G401.6 (cell line): Measurements from ENCODE around the gene IFNAR1.
"Not testable (repeated sequence)": the region's sequence is repeated elsewhere in the genome, so short reads cannot be mapped to it uniquely, and the experiment has no call there.

Experiments
- FAIRE-seq: peaks from 2 replicates; lab custom pipeline; 2012; peaks lifted over from hg19 to GRCh38; lab: Jason Lieb, UNC

IFNAR1 gene

DNA sequence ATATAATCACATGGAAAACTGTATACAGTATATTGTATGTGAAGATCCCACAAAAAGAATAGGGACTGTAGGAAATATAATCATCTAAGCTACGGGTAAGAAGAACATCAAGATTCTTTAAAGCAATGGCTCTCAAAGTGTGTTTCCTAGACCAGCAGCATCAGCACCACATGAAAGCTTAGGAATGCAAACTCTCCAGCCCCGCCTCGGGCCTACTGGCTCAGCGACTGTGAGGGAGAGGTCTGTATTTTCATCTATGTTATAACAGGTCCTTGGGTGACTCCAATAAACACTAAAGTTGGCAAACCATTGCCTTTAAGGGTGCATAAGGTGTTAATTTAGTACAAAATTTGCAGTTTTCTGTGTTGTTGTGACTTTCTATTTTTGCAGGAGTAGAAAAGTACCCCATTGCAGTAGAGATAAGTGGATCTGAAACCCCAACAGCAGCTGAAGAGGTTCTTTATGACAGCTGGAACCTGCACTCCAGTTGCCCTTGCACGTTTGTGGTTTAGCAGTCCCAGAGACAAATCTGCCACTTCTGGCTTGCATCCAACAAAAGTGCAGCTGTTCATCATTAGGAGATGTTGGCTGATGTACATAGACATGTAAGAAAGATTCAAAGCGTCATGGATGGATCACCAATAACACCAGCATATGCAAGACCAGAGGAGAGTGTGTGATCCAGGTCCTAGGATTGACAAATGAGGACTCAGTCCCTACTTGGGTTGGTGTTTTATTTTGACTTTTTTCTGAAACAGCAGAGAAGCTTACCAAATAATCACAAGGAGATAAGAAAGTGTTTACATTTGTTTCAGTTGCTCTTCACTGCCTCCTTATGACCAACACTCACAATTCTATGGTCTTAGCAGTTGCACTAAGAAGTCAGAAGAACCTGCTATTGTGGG, 15.9 kb upstream of the IFNAR1 start:
- no peak for FAIRE-seq

- FAIRE-seq, result no peak
Observed at GRCh38 chr21:33309778-33310177, 15.0 kb upstream of the IFNAR1 start.

DNA sequence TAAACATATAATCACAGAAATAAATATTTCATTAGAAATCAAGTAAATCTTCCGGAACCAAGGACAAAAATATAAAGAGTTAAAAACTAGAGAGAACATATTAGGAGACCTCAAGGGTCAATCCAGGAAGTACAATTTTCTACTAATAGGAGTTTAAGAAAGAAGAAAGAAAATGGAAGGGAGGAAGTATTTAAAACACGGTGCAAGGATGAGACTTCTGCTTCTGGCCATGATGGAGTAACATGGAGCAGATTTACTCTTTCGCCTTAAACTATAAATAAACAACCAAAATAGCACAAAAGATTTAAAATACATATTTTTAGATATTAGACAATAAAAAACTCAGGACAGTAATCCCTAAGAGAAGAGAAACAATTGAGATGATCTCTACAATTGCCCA, 12.6 kb upstream of the IFNAR1 start:
- FAIRE-seq, result no peak

DNA sequence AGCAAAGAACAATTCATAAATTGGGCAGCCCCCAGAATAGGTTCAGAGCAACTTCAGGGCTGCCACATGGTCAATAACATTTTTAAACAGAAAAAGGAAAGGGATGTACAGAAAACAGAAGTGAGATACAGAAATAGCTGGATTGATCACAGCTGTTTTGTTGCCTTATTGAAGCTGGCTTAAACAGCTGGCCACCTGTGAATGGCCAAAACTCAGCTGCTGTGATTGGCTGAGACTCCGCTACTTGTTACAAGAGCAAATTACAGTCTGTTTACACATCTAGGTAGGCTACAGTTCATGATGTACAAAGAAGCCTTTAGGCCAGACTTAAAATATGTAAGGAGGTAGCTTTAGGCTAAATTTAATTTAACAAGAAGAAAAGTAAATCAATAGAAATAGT, 11.6 kb upstream of the IFNAR1 start:
- no peak for FAIRE-seq

- no peak for FAIRE-seq
Observed at GRCh38 chr21:33313611-33314010, 11.2 kb upstream of the IFNAR1 start.

- FAIRE-seq, result no peak
Observed at GRCh38 chr21:33314111-33314510, 10.7 kb upstream of the IFNAR1 start.

DNA sequence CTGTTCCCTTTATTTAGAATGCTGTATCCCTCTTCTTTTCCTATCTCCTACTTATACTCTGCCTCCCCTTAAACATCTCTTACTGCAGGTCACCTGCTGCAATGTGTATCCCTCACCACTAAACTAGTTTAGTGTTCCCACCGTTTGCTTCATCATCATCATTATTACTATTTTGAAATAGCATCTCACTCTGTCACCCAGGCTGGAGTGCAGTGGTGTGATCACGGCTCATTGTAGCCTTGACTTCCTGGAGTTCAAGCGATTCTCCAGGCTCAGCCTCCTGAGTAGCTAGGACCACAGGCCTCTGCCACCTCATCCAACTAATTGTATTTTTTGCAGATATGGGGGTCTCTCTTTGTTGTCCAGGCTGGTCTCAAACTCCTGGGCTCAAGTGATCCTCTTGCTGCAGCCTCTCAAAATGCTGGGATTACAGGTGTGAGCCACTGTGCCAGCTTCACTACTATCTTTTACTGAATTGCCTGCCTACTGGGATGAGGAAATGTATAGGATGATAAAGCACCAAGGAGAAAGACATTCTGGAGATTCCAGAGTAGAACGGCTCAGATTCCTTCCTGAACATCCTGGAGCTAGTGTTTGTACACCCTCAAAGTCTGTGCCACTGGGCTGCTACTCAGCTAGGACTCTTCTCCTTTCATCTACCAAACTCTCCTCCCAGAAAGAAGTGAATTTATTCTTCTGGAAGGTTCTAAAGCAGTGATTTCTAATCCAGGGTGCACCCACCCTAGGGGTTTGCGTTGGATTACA, 8.6 kb upstream of the IFNAR1 start:
- no peak for FAIRE-seq

- no peak for FAIRE-seq
Observed at GRCh38 chr21:33317145-33317544, 7.6 kb upstream of the IFNAR1 start.

DNA sequence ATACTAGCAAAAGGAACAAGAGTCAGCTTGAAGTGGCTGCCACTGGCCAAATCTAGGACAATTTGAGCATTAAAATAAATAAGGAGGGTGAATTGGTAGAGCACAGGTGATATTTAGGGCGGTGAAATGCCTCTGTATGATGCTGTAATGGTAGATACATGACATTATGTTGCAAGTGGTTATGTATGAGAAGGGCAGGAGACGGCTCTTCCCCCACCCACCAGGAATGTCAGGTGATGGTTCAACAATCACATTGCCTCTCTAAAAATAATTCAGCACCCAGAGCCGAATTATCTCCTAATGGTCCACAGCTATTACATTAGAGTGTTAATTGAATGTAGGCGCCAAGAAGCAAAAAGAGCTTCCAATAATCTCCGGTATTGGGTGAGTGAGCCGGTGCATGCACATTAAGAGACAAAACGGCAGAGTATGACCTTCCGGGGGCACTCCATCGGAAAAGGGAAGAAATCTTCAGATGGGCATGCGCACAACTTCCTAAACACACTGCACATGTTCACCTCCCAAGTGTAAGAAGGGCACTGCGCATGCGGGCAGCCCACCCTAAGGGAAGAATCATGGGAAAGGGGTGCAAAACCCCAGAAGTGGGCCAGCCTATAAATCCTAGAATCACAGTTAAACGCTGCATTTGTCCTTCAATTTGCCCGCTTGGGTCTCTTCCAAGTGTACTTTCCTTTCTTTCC, 6.8 kb upstream of the IFNAR1 start:
- no peak for FAIRE-seq

- FAIRE-seq, result not testable (repeated sequence)
Observed at GRCh38 chr21:33321005-33321404, 3.8 kb upstream of the IFNAR1 start.

- not testable (repeated sequence) for FAIRE-seq
Observed at GRCh38 chr21:33323610-33324009, 1.2 kb upstream of the IFNAR1 start.

DNA sequence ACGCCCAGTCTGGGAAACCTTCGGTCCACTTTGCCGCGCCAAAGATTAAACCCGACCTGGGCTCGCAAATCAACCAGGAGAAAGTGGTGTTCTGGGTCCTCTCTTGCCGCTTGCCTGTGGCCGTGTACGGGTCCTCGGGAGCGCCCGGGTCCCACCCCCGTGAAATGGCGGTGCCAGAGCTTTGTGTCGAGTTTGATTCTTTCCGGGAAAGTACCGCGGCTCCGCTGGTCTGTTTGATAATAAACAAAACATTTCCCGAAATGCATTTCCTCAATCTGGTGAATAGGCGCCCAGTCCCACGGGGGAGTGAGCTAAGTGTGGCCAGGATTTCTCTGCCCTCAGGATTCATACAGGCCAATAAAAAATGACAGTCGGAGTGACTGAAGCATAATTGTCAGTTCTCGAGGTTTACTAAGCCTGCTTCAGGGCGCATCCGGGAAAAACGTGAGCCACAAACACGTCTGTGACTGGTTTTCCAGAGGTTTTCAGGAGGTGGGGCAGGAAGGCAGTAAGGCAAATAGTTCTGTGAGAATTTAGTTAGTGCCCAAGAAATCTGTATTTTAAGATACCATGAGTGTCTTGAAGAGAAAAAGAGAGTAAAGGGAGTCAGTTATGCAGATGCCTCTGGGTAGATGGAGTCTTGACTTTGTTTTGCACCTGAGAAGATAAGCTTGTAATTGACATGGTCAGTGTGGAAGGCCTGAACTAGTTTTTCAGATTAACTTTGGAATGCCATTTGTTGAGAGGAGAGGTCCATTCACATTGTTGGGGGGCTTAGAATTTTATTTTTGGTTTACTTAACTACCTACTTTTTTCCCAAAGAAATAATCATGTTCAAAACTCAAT, 675 bp downstream of the IFNAR1 start:
- no peak for FAIRE-seq

- FAIRE-seq, result no peak
Observed at GRCh38 chr21:33327326-33327725, 2.6 kb downstream of the IFNAR1 start.

- FAIRE-seq, result no peak
Observed at GRCh38 chr21:33327792-33328433, 3.1 kb downstream of the IFNAR1 start.

DNA sequence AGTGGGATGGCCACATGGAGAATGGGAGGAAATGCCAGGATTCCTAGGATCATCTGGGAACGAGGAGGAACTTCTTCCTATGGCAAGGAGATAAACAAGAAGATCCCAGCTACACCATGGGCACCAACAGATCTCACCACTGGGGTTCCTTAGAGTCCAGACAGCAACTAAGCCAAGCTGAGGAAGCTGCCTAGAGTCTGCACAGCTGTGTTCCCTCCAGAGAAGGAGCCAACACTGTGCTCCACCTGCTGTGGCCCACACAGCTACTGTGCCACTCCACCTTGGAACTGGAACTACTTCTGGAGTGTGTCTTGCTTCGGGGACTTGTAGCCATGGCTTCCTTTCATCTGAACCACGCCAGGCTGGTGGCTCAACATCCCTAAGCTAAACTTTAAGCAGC, 6.0 kb downstream of the IFNAR1 start:
- no peak for FAIRE-seq

- FAIRE-seq, result no peak
Observed at GRCh38 chr21:33332143-33332542, 7.4 kb downstream of the IFNAR1 start.

GRCh38 chr21:33334191-33334590, 9.4 kb downstream of the IFNAR1 start:
- FAIRE-seq, result no peak

DNA sequence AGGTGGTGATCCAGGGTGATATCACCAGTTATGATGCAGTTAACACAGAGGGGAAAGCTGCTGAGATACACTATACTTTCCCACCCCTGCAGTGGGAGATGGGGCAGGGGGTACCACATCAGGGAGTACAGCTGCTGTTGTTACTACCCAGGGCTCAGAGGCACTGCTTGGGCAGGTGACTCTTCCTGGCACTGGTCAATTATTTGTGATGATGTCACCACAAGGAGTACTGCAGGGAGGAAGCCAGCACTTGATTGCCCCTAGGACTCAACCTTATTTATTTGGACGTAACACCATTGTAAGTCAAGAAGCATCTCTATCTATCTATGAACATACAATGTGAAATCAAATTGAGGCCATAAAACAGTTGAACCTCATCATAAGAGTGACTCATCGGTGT, 10.1 kb downstream of the IFNAR1 start:
- no peak for FAIRE-seq

DNA sequence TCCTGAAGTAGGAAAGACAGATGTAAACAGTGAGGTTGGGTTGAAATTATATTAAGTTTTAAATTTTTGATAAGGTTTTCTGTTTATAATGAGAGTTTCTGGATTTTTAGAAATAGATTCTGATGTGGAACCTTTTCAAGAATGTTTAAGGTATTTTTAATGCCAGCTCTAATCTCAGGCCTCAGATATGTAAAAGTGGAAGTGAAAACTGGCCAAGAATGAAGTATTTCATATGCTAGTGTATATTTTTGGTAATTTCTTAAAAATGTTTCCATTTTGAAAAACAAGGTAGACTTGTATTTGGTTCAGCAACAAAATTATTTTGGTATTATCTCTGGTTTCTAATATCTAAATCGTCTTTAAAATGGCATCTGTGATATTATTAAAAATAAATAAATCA, 14.4 kb downstream of the IFNAR1 start:
- no peak for FAIRE-seq

- FAIRE-seq, result no peak
Observed at GRCh38 chr21:33339918-33340317, 15.1 kb downstream of the IFNAR1 start.

DNA sequence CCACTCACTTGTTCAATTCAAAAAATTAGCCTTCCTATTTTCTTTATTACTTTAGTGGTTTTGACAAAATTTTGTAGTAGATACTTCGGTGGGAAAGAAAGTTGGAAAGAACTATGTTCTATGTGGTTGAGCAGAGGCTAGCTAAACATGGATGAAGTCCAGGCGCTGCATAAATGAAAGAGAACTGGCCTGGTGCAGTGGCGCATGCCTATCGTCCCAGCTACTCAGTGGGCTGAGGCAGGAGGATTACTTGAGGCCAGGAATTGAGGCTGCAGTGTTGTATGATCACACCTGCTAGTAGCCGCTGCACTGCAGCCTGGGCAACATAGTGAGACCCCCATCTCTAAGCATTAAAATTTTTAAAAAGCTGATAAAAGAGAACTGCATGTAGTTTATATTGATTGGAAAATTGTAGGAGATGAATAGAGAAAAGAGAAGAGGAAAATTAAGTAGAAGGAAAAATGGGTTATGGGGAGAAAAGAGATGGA, 21.0 kb downstream of the IFNAR1 start:
- no peak for FAIRE-seq
